K562 (cell line): ENCODE data around the gene HEY2. TPM values are rescaled to one million over a fixed set of nuclear protein-coding genes. Genes with fewer than 3 reads are reported as not detected.

ENCODE experiments used
- ARNT ChIP-seq, 2 experiments: fragments of 450-650 bp; IDR thresholded peaks; 2 replicates each; pipeline ENCODE4 v1.6.1; 2016; ENCODE audit warnings: mild to moderate bottlenecking in 1 of 2
- BDP1 ChIP-seq: IDR thresholded peaks from 3 replicates; pipeline ENCODE4 v1.6.1; 2011; ENCODE audit not compliant: insufficient read length, insufficient read depth
- CREB3L1 ChIP-seq: fragments of 450-650 bp; IDR thresholded peaks from 2 replicates; pipeline ENCODE4 v1.6.1; 2014; ENCODE audit warnings: low read depth, mild to moderate bottlenecking, moderate library complexity, borderline replicate concordance
- HMG20B ChIP-seq: fragments of 250-450 bp; sonication (Bioruptor Pico); IDR thresholded peaks from 2 replicates; pipeline ENCODE4 v1.5.0; 2021; ENCODE audit warnings: mild to moderate bottlenecking
- MAFK ChIP-seq: IDR thresholded peaks from 2 replicates; pipeline ENCODE4 v1.6.1; 2011; ENCODE audit warnings: low read length, improper control_type of control experiment
- NCOA2 ChIP-seq, 2 experiments: fragments of 450-650 bp; IDR thresholded peaks; 2 replicates each; pipeline ENCODE4 v1.6.1; 2018; ENCODE audit warnings: mild to moderate bottlenecking in 2 of 2, moderate library complexity in 1 of 2; ENCODE audit not compliant: partially characterized antibody in 2 of 2
- TAL1 ChIP-seq: fragments of 450-650 bp; IDR thresholded peaks from 2 replicates; pipeline ENCODE4 v1.6.1; 2016; ENCODE audit warnings: mild to moderate bottlenecking
- TGIF2 ChIP-seq: sonication (generic); formaldehyde crosslinking; IDR thresholded peaks from 2 replicates; pipeline ENCODE4 v1.8.1; 2022; ENCODE audit warnings: mild to moderate bottlenecking, missing genetic modification reagents, moderate library complexity
- ZBTB12 ChIP-seq: fragments of 250-450 bp; sonication (Bioruptor Pico); IDR thresholded peaks from 2 replicates; pipeline ENCODE4 v1.4.0; 2020
- ZBTB9 ChIP-seq: fragments of 450-650 bp; formaldehyde crosslinking; IDR thresholded peaks from 2 replicates; pipeline ENCODE4 v1.4.0; 2020; ENCODE audit warnings: mild to moderate bottlenecking, moderate library complexity
- ZNF134 ChIP-seq: fragments of 250-450 bp; sonication (Bioruptor Pico); conservative IDR thresholded peaks from 2 replicates; pipeline ENCODE4 v1.4.0; 2020
- polyA plus RNA-seq, 8 experiments: library from polyadenylated mRNA; depleted of rRNA in 4 of 8; stranded (reverse) in 5 of 8; unstranded in 3 of 8; fragments of >200 nt; fragmentation: Nextera tagmentation in 2 of 8; fragmentation: Illumina TruSeq in 1 of 8; extraction: Ambion mirVana in 2 of 8; extraction: Trizol in 1 of 8; gene quantifications; 2 replicates each; pipeline versions ENCODE4 v1.2.1 to v1.2.3, GENCODE V29; 2011 to 2014; ENCODE audit warnings: inconsistent platforms in 1 of 8, missing spikeins in 1 of 8
- total RNA-seq, 7 experiments: library from RNA; depleted of rRNA in 6 of 7; stranded (reverse); fragments of >200 nt in 6 of 7; fragmentation: Illumina TruSeq in 2 of 7; extraction: Trizol in 2 of 7; gene quantifications; 2 replicates each; pipeline versions ENCODE4 v1.2.1 to v1.2.3, GENCODE V29; 2011 to 2021; ENCODE audit warnings: low replicate concordance in 1 of 7
- TF ChIP-seq, protein P1 (sequence below), 2 experiments: fragments of 450-650 bp in 1 of 2; sonication (generic) in 1 of 2; formaldehyde crosslinking; conservative IDR thresholded peaks; 2 replicates each; pipeline versions ENCODE4 v1.4.0 to v1.8.1; 2020 to 2022; ENCODE audit warnings: mild to moderate bottlenecking in 1 of 2, missing genetic modification reagents in 1 of 2
- TF ChIP-seq, protein P2 (sequence below): fragments of 250-450 bp; sonication (Bioruptor Pico); IDR thresholded peaks from 2 replicates; pipeline ENCODE4 v1.8.0; 2021; ENCODE audit warnings: moderate library complexity, mild to moderate bottlenecking, inconsistent platforms
- TF ChIP-seq, protein P3 (sequence below): fragments of 450-650 bp; IDR thresholded peaks from 2 replicates; pipeline ENCODE4 v1.6.1; 2017; ENCODE audit warnings: antibody characterized with exemption, mild to moderate bottlenecking

The HEY2 gene
- total and polyA plus RNA-seq, 9 of the 15 experiments (the other 6 are each of a cell fraction or from before 2014, with no cell fraction given), result 0.03 to 0.07 (median 0.06) TPM; not detected in 5

- TF ChIP-seq CREB3L1, result no peak
- no peak for TF ChIP-seq ZBTB9
- TF ChIP-seq HMG20B (CRISPR knock-in tag), result no peak
- TF ChIP-seq BDP1, result peak; percentile 79
- no peak for TF ChIP-seq MAFK
- TF ChIP-seq, protein P1, sequence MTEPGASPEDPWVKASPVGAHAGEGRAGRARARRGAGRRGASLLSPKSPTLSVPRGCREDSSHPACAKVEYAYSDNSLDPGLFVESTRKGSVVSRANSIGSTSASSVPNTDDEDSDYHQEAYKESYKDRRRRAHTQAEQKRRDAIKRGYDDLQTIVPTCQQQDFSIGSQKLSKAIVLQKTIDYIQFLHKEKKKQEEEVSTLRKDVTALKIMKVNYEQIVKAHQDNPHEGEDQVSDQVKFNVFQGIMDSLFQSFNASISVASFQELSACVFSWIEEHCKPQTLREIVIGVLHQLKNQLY (CRISPR knock-in tag; conservative IDR thresholded peaks at IDR 0.05), result no peak
- TF ChIP-seq ARNT (IDR thresholded peaks at IDR 0.05), result peak; percentile 73 to 89; a peak in 3 of 4 replicates
- no peak for TF ChIP-seq ZBTB12 (CRISPR knock-in tag)
- TF ChIP-seq, protein P2, sequence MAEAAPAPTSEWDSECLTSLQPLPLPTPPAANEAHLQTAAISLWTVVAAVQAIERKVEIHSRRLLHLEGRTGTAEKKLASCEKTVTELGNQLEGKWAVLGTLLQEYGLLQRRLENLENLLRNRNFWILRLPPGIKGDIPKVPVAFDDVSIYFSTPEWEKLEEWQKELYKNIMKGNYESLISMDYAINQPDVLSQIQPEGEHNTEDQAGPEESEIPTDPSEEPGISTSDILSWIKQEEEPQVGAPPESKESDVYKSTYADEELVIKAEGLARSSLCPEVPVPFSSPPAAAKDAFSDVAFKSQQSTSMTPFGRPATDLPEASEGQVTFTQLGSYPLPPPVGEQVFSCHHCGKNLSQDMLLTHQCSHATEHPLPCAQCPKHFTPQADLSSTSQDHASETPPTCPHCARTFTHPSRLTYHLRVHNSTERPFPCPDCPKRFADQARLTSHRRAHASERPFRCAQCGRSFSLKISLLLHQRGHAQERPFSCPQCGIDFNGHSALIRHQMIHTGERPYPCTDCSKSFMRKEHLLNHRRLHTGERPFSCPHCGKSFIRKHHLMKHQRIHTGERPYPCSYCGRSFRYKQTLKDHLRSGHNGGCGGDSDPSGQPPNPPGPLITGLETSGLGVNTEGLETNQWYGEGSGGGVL (CRISPR knock-in tag), result no peak
- no peak for TF ChIP-seq TGIF2
- TF ChIP-seq ZNF134 (CRISPR knock-in tag), result no peak
- TF ChIP-seq TAL1, result no peak
- TF ChIP-seq, protein P3, sequence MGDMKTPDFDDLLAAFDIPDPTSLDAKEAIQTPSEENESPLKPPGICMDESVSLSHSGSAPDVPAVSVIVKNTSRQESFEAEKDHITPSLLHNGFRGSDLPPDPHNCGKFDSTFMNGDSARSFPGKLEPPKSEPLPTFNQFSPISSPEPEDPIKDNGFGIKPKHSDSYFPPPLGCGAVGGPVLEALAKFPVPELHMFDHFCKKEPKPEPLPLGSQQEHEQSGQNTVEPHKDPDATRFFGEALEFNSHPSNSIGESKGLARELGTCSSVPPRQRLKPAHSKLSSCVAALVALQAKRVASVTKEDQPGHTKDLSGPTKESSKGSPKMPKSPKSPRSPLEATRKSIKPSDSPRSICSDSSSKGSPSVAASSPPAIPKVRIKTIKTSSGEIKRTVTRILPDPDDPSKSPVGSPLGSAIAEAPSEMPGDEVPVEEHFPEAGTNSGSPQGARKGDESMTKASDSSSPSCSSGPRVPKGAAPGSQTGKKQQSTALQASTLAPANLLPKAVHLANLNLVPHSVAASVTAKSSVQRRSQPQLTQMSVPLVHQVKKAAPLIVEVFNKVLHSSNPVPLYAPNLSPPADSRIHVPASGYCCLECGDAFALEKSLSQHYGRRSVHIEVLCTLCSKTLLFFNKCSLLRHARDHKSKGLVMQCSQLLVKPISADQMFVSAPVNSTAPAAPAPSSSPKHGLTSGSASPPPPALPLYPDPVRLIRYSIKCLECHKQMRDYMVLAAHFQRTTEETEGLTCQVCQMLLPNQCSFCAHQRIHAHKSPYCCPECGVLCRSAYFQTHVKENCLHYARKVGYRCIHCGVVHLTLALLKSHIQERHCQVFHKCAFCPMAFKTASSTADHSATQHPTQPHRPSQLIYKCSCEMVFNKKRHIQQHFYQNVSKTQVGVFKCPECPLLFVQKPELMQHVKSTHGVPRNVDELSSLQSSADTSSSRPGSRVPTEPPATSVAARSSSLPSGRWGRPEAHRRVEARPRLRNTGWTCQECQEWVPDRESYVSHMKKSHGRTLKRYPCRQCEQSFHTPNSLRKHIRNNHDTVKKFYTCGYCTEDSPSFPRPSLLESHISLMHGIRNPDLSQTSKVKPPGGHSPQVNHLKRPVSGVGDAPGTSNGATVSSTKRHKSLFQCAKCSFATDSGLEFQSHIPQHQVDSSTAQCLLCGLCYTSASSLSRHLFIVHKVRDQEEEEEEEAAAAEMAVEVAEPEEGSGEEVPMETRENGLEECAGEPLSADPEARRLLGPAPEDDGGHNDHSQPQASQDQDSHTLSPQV, result peak; percentile 58
- TF ChIP-seq NCOA2 (IDR thresholded peaks at IDR 0.05; ENCODE audit: partially characterized antibody in 2 of 2), result peak in 1 of 2 experiments; percentile 84
These were observed 30.6 kb downstream of the HEY2 start (continued) for GRCh38 chr6:125779924-125780539.
